OCI-LY7 (cell line): ENCODE data around the gene C14orf132. TPM values are rescaled to one million over a fixed set of nuclear protein-coding genes. Genes with fewer than 3 reads are reported as not detected.

ENCODE experiments used
- BruUV-seq: library from RNA; stranded (reverse); fragments of 400-500 nt; replicated peaks from 2 replicates; lab custom pipeline; 2021; lab: Mats Ljungman, UMichigan
- CTCF ChIA-PET: fragments of 300-600 bp; sonication (Branson Sonifier 250); formaldehyde crosslinking; loops from one replicate; lab custom pipeline; 2022; ENCODE audit warnings: antibody characterized with exemption; ENCODE audit not compliant: unreplicated experiment; lab: Charles Lee
- POLR2A ChIA-PET: fragments of 300-600 bp; sonication (Branson Sonifier 250); formaldehyde crosslinking; loops from one replicate; lab custom pipeline; 2022; ENCODE audit warnings: antibody characterized with exemption; lab: Charles Lee
- DNase-seq: peaks from one replicate; pipeline ENCODE4 v3.0.0-alpha.2; 2015; ENCODE audit warnings: low spot score
- H2AFZ ChIP-seq: fragments of 200-600 bp; sonication (generic), shearing (Covaris generic); 2 replicates; pipeline ENCODE4 v1.6.1; 2014; ENCODE audit warnings: mild to moderate bottlenecking, antibody characterized with exemption, low read length, moderate library complexity
- H3K27ac ChIP-seq: fragments of 200-600 bp; sonication (generic); 2 replicates; pipeline ENCODE4 v1.5.1; 2014; ENCODE audit warnings: mixed run types, low read depth, mild to moderate bottlenecking, moderate library complexity, low read length, inconsistent platforms; ENCODE audit not compliant: poor library complexity, severe bottlenecking
- H3K36me3 ChIP-seq: fragments of 200-600 bp; sonication (generic); 2 replicates; pipeline ENCODE4 v1.6.1; 2014; ENCODE audit warnings: mild to moderate bottlenecking, antibody characterized with exemption, low read length, moderate library complexity, mixed read lengths; ENCODE audit not compliant: insufficient read depth
- H3K4me1 ChIP-seq: fragments of 200-600 bp; sonication (generic); 2 replicates; pipeline ENCODE4 v1.5.1; 2014; ENCODE audit warnings: mild to moderate bottlenecking, low read length; ENCODE audit not compliant: insufficient read depth, poor library complexity, severe bottlenecking
- H3K4me2 ChIP-seq: fragments of 200-600 bp; sonication (generic); 2 replicates; pipeline ENCODE4 v1.6.1; 2014; ENCODE audit warnings: mild to moderate bottlenecking, low read length
- H3K4me3 ChIP-seq: fragments of 200-600 bp; sonication (generic); 2 replicates; pipeline ENCODE4 v1.5.1; 2014; ENCODE audit warnings: mild to moderate bottlenecking, low read depth, low read length; ENCODE audit not compliant: poor library complexity, severe bottlenecking
- H3K79me2 ChIP-seq: fragments of 200-600 bp; sonication (generic); 2 replicates; pipeline ENCODE4 v1.6.1; 2016; ENCODE audit warnings: low read depth, mild to moderate bottlenecking, low read length, moderate library complexity, mixed read lengths; ENCODE audit not compliant: insufficient read depth
- H3K9me2 ChIP-seq: fragments of 200-600 bp; sonication (generic); 2 replicates; pipeline ENCODE4 v1.6.1; 2016; ENCODE audit warnings: mild to moderate bottlenecking, low read length, mixed read lengths; ENCODE audit not compliant: insufficient read depth
- H3K9me3 ChIP-seq: fragments of 200-600 bp; sonication (generic); 2 replicates; pipeline ENCODE4 v1.6.1; 2014; ENCODE audit warnings: mild to moderate bottlenecking, mixed run types, low read length, mixed read lengths
- H4K20me1 ChIP-seq: fragments of 200-600 bp; sonication (generic); 2 replicates; pipeline ENCODE4 v1.6.1; 2014; ENCODE audit warnings: mild to moderate bottlenecking, antibody characterized with exemption, low read length, moderate library complexity, mixed read lengths; ENCODE audit not compliant: insufficient read depth
- EZH2phosphoT487 ChIP-seq: fragments of 200-600 bp; sonication (generic); IDR thresholded peaks from 2 replicates; pipeline ENCODE4 v1.6.1; 2018; ENCODE audit warnings: low read depth, borderline replicate concordance, mild to moderate bottlenecking, mixed run types, antibody characterized with exemption, low read length, moderate library complexity, mixed read lengths
- intact Hi-C: fragments of 100-400 bp; cut with micrococcal nuclease; formaldehyde crosslinking; loops from one replicate; pipeline ENCODE4 v1.10.0; 2022; ENCODE audit not compliant: unreplicated experiment
- total RNA-seq, 2 experiments: library from RNA; depleted of rRNA in 1 of 2; stranded (reverse); fragments of >200 nt in 1 of 2; shearing (Covaris generic) in 1 of 2; gene quantifications; 2 replicates each; pipeline ENCODE4 v1.2.3, GENCODE V29; 2014 to 2022
- TF ChIP-seq, protein P1 (sequence below): fragments of 200-600 bp; sonication (generic); conservative IDR thresholded peaks from 2 replicates; pipeline ENCODE4 v1.5.1; 2014; ENCODE audit warnings: mild to moderate bottlenecking, antibody characterized with exemption, low read length, moderate library complexity, mixed read lengths

C14orf132 gene
- total RNA-seq, 2 experiments from 2014 or later = 0.27 TPM; not detected in 1

DNA sequence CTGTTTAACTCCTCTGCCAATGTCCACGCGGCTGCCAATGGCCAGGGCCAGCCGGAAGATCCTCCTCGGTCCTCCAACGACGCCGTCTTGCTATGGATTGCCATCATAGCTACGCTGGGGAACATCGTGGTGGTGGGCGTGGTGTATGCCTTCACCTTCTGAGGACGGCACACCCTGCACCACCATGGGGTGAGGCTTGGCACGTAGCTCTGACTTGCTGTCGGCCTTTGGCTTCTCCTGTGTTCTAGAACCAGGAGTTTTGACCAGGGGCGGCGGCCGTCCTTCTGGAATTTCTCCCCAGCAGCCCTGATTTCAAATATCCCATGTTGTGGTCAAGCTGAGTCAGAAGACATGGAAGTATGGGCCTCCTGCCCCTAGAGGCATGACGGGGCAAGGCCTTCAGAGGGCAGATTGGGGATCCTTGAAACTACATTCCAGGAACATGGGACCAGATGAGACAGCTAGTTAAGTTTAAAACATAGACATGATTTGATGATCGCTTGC lies 47.5 kb downstream of the C14orf132 start:
- Histone ChIP-seq H3K4me1 (no peaks in the 10 kb centered on the region), H2AFZ (no peak overlapping the region), H3K9me3 (no peaks in the 10 kb centered on the region), H3K79me2 (no peaks in the 10 kb centered on the region), H3K9me2 (no peaks in the 10 kb centered on the region), H3K4me2 (no peak overlapping the region), H3K36me3 (no peaks in the 10 kb centered on the region), H3K4me3 (no peak overlapping the region), H3K27ac (no peak overlapping the region), H4K20me1 (no peaks in the 10 kb centered on the region)
- intact Hi-C loops = no loop called here
- DNase-seq = no peak
- ChIA-PET POLR2A (interaction anchor here (0.7 kb wide), 1 partner anchor 191 kb away, joined by 4 read pairs; no protein-coding TSS in a partner anchor), CTCF (no interaction called here)
- TF ChIP-seq EZH2phosphoT487 = no peak
- TF ChIP-seq, protein P1, sequence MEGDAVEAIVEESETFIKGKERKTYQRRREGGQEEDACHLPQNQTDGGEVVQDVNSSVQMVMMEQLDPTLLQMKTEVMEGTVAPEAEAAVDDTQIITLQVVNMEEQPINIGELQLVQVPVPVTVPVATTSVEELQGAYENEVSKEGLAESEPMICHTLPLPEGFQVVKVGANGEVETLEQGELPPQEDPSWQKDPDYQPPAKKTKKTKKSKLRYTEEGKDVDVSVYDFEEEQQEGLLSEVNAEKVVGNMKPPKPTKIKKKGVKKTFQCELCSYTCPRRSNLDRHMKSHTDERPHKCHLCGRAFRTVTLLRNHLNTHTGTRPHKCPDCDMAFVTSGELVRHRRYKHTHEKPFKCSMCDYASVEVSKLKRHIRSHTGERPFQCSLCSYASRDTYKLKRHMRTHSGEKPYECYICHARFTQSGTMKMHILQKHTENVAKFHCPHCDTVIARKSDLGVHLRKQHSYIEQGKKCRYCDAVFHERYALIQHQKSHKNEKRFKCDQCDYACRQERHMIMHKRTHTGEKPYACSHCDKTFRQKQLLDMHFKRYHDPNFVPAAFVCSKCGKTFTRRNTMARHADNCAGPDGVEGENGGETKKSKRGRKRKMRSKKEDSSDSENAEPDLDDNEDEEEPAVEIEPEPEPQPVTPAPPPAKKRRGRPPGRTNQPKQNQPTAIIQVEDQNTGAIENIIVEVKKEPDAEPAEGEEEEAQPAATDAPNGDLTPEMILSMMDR = no peak
- BruUV-seq = no TSS peak

DNA sequence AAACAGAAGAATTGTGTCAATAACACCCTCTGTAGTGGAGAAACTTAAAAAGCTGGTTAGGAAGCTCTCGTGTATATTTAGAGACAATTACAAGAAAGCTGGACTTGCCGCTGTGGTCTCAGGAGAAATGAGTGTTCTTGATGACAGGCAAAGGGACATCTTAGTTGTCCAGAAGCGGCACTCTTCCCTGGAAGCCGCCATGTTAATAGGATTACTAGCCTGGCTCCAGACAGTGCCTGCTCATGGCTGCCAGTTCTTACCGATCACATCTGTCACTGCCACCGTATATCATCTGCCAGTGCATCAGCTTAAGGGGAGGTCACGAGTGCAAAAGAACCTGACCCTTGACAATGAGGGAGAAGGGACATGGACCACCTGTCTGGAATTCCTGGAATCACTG lies 48.9 kb downstream of the C14orf132 start:
- no peak overlapping the region for H3K4me3 ChIP-seq
- no peak overlapping the region for H2AFZ ChIP-seq
- no peaks in the 10 kb centered on the region for H3K9me2 ChIP-seq
- no peak overlapping the region for H3K27ac ChIP-seq
- ChIA-PET POLR2A (no interaction called here), CTCF (no interaction called here)
- no peaks in the 10 kb centered on the region for H3K4me1 ChIP-seq
- H3K79me2 ChIP-seq = no peaks in the 10 kb centered on the region
- intact Hi-C loops = no loop called here
- no peaks in the 10 kb centered on the region for H3K9me3 ChIP-seq
- no peaks in the 10 kb centered on the region for H3K36me3 ChIP-seq
- BruUV-seq = no TSS peak
- no peak for DNase-seq
- TF ChIP-seq EZH2phosphoT487 = no peak
- TF ChIP-seq, protein P1 = no peak
- H3K4me2 ChIP-seq = no peak overlapping the region
- H4K20me1 ChIP-seq = no peaks in the 10 kb centered on the region

DNA sequence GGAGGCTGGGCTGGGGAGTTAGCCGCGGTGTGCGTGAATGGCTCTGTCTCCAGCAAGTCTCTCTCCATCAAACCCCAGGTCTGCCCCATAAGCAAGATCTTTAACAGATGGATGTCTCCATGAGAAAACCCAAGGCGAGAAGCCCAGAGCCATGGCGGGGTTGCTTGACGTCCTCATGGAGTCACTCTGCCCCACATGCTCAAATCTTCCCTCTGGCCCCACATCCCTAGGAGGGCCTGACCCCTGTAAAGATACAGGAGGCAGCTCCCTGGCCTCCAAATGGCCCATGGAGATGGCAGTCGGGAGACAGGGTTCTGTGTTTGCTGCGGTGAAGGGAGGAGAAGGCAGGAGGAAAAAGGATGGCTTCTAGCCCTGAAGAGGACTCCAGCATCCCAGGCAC lies 49.3 kb downstream of the C14orf132 start:
- ChIA-PET CTCF (no interaction called here), POLR2A (no interaction called here)
- Histone ChIP-seq H3K79me2 (no peaks in the 10 kb centered on the region), H3K4me2 (no peak overlapping the region), H4K20me1 (no peaks in the 10 kb centered on the region), H3K27ac (no peak overlapping the region), H3K9me3 (no peaks in the 10 kb centered on the region), H3K4me1 (no peaks in the 10 kb centered on the region), H3K36me3 (no peaks in the 10 kb centered on the region), H3K4me3 (no peak overlapping the region), H2AFZ (no peak overlapping the region), H3K9me2 (no peaks in the 10 kb centered on the region)
- no TSS peak for BruUV-seq
- intact Hi-C loops = no loop called here
- no peak for DNase-seq
- TF ChIP-seq, protein P1 = no peak
- no peak for TF ChIP-seq EZH2phosphoT487
